ENCODE data around the gene AHCYL2. TPM values are rescaled to one million over a fixed set of nuclear protein-coding genes. Genes with fewer than 3 reads are reported as not detected.

Gene AHCYL2
- total RNA-seq, 2 donors from 2014 or later = 30.8 to 31.4 TPM

DNA sequence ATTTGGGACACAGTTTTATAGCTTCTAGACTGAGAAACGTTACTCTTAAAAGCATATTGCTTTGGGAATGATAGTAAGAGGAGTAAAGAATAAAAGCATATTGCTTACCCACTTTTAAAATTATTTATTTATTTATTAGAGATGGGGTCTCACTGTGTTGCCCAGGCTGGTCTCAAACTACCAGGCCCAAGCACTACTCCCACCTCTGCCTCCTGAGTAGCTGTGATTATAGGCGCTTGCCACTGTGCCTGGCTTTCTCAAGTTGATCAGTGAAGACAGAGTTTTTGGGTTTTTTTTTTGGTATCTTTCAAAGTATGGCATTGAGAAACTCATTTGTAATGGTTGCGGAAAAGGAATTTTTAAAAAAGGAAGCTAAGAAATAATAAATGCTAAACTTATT lies 68.0 kb downstream of the AHCYL2 start:
- WGBS, 2 experiments (ENCODE audit: insufficient coverage in 1 of 2, insufficient read length in 1 of 2) = 91 to 100% methylated on average over 2 to 3 of the region's 3 CpGs
- TF ChIP-seq, protein P1, sequence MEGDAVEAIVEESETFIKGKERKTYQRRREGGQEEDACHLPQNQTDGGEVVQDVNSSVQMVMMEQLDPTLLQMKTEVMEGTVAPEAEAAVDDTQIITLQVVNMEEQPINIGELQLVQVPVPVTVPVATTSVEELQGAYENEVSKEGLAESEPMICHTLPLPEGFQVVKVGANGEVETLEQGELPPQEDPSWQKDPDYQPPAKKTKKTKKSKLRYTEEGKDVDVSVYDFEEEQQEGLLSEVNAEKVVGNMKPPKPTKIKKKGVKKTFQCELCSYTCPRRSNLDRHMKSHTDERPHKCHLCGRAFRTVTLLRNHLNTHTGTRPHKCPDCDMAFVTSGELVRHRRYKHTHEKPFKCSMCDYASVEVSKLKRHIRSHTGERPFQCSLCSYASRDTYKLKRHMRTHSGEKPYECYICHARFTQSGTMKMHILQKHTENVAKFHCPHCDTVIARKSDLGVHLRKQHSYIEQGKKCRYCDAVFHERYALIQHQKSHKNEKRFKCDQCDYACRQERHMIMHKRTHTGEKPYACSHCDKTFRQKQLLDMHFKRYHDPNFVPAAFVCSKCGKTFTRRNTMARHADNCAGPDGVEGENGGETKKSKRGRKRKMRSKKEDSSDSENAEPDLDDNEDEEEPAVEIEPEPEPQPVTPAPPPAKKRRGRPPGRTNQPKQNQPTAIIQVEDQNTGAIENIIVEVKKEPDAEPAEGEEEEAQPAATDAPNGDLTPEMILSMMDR (conservative IDR thresholded peaks at IDR 0.05) = no peak
- H3K9me3 ChIP-seq (ENCODE audit: control insufficient read depth, low read length) = no peaks in the 10 kb centered on the region
- Mint-ChIP-seq H3K27ac (no peak overlapping the region), H3K36me3 (ENCODE audit: low read depth) (peaks cover 18% of the 10 kb centered on the region), H3K9me3 (no peaks in the 10 kb centered on the region), H3K4me1 (no peaks in the 10 kb centered on the region), H3K4me3 (no peak overlapping the region), H3K27me3 (ENCODE audit: insufficient read depth) (no peaks in the 10 kb centered on the region)
- H3K9ac ChIP-seq (ENCODE audit: extremely low read depth, low read length, poor library complexity, severe bottlenecking) = no peak overlapping the region
- H3K4me1 ChIP-seq (ENCODE audit: control insufficient read depth, insufficient read depth, low read length) = no peaks in the 10 kb centered on the region
- H3K4me3 ChIP-seq (ENCODE audit: low read length) = no peak overlapping the region
- no peaks in the 10 kb centered on the region for H3K27me3 ChIP-seq (ENCODE audit: control insufficient read depth, insufficient read depth, low read length, poor library complexity, severe bottlenecking)
- no peak overlapping the region for H3K27ac ChIP-seq (ENCODE audit: low read depth, low read length)
- no peaks in the 10 kb centered on the region for H3K36me3 ChIP-seq (ENCODE audit: control insufficient read depth, insufficient read depth, low read length)
- DNase-seq = no peak

DNA sequence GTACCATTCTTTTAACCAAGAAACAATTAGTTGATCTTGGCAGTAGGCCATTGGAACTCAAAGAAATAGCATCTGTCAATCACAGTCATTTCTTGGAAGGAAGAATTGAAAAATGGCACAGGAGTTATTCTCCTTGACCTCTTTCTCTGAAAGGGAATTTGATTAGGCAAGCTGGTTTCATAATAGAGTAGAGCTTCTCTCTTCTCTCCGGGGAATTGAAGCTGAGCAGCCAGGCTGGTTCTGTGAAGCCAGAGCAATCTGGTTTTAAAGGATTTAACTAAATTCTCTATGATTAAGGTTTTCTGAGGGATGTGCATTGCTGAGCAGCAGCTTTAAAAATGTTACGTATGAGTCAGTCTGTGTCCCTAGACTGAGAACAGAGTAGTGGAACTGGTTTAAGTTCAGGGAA lies 70.2 kb downstream of the AHCYL2 start:
- no peak overlapping the region for H3K27ac Mint-ChIP-seq
- 88 to 92% methylated on average over 1 to 2 of the region's 2 CpGs for WGBS, 2 experiments (ENCODE audit: insufficient coverage in 1 of 2, insufficient read length in 1 of 2)
- no peaks in the 10 kb centered on the region for H3K27me3 Mint-ChIP-seq (ENCODE audit: insufficient read depth)

DNA sequence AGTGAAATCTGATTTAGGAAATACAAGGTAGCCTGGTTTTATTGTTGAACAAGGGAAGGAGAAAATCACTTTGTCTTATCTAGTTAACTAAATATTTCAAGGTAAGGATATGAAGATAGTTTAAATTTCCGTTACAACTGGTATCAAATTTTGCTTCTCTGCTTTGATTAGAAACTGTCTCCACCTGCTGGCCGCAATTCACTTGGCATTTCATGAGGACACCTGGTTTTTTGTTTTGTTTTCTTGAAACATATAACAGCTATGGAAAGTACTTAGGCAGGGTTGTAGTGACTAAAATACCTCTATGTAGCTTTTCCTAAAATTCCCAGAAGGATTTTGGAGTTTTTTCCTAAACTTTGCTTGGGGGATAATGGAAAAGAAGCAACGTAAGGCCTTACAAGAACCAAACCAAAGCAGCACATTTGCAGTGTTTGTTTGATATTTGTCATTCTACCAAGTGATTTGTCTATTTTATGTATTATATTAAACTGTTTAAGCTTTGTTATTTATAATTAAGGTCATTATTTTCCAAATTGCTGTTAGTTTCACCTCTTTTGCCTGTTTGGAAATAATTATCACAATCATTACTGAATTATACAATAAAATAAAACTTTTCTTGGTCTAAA lies 73.6 kb downstream of the AHCYL2 start:
- no peaks in the 10 kb centered on the region for H3K4me1 ChIP-seq (ENCODE audit: control insufficient read depth, insufficient read depth, low read length)
- no peaks in the 10 kb centered on the region for H3K36me3 ChIP-seq (ENCODE audit: control insufficient read depth, insufficient read depth, low read length)
- no peaks in the 10 kb centered on the region for H3K27me3 Mint-ChIP-seq (ENCODE audit: insufficient read depth)
- no peaks in the 10 kb centered on the region for H3K4me1 Mint-ChIP-seq
- H3K9me3 ChIP-seq (ENCODE audit: control insufficient read depth, low read length) = peaks cover 5% of the 10 kb centered on the region
- WGBS, 2 experiments (ENCODE audit: insufficient coverage in 1 of 2, insufficient read length in 1 of 2) = 40 to 53% methylated on average over 1 to 3 of the region's 3 CpGs
- no peak overlapping the region for H3K27ac ChIP-seq (ENCODE audit: low read depth, low read length)
- TF ChIP-seq, protein P1 (conservative IDR thresholded peaks at IDR 0.05) = peak; percentile 91
- H3K9me3 Mint-ChIP-seq = peaks cover 25% of the 10 kb centered on the region
- H3K4me3 Mint-ChIP-seq = no peak overlapping the region
- H3K27ac Mint-ChIP-seq = no peak overlapping the region
- no peaks in the 10 kb centered on the region for H3K27me3 ChIP-seq (ENCODE audit: control insufficient read depth, insufficient read depth, low read length, poor library complexity, severe bottlenecking)
- DNase-seq = peak; percentile 80
- no peak overlapping the region for H3K9ac ChIP-seq (ENCODE audit: extremely low read depth, low read length, poor library complexity, severe bottlenecking)
- H3K36me3 Mint-ChIP-seq (ENCODE audit: low read depth) = peaks cover 12% of the 10 kb centered on the region
- no peak overlapping the region for H3K4me3 ChIP-seq (ENCODE audit: low read length)

More for the DNA sequence above, 70.2 kb downstream of the AHCYL2 start:
- H3K9ac ChIP-seq (ENCODE audit: extremely low read depth, low read length, poor library complexity, severe bottlenecking) = no peak overlapping the region
- H3K36me3 ChIP-seq (ENCODE audit: control insufficient read depth, insufficient read depth, low read length) = no peaks in the 10 kb centered on the region
- H3K27ac ChIP-seq (ENCODE audit: low read depth, low read length) = no peak overlapping the region
- Mint-ChIP-seq H3K36me3 (ENCODE audit: low read depth) (peaks cover 13% of the 10 kb centered on the region), H3K4me1 (no peaks in the 10 kb centered on the region), H3K4me3 (no peak overlapping the region), H3K9me3 (peaks cover 5% of the 10 kb centered on the region)
- no peak overlapping the region for H3K4me3 ChIP-seq (ENCODE audit: low read length)
- H3K9me3 ChIP-seq (ENCODE audit: control insufficient read depth, low read length) = no peaks in the 10 kb centered on the region
- no peak for DNase-seq
- H3K4me1 ChIP-seq (ENCODE audit: control insufficient read depth, insufficient read depth, low read length) = no peaks in the 10 kb centered on the region
- H3K27me3 ChIP-seq (ENCODE audit: control insufficient read depth, insufficient read depth, low read length, poor library complexity, severe bottlenecking) = no peaks in the 10 kb centered on the region
- TF ChIP-seq, protein P1 (conservative IDR thresholded peaks at IDR 0.05) = no peak

All from endodermal cell (in vitro differentiated cells).